ENCODE results near the gene GART.

DNA sequence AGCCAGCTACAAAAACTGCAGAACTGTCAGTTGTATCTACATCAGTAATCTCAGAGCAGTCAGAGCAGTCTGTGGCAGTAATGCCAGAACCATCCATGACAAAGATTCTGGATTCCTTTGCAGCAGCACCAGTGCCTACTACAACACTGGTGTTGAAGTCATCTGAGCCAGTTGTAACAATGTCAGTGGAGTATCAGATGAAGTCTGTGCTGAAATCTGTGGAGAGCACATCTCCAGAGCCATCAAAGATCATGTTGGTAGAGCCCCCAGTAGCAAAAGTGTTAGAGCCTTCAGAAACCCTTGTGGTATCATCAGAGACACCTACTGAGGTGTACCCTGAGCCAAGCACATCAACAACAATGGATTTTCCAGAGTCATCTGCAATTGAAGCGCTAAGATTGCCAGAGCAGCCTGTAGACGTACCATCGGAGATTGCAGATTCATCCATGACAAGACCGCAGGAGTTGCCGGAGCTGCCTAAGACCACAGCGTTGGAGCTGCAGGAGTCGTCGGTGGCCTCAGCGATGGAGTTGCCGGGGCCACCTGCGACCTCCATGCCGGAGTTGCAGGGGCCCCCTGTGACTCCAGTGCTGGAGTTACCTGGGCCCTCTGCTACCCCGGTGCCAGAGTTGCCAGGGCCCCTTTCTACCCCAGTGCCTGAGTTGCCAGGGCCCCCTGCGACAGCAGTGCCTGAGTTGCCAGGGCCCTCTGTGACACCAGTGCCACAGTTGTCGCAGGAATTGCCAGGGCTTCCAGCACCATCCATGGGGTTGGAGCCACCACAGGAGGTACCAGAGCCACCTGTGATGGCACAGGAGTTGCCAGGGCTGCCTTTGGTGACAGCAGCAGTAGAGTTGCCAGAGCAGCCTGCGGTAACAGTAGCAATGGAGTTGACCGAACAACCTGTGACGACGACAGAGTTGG lies 8.2 kb upstream of the GART start:
- TF ChIP-seq EZH2phosphoT487 (IDR thresholded peaks at IDR 0.05; ENCODE audit: insufficient read depth, low read depth): no peak
- no peak for TF ChIP-seq EZH2 (IDR thresholded peaks at IDR 0.05; ENCODE audit: insufficient read depth, poor library complexity, severe bottlenecking)

Measured in GM23248 (cell line).